LoVo (cell line): ENCODE data around the gene PGGHG.
"Not testable (repeated sequence)": the region's sequence is repeated elsewhere in the genome, so short reads cannot be mapped to it uniquely, and the experiment has no call there.

Source experiments
- DNase-seq: peaks from one replicate; pipeline ENCODE4 v3.0.0-alpha.2; 2016; ENCODE audit warnings: low spot score

Gene PGGHG

DNA sequence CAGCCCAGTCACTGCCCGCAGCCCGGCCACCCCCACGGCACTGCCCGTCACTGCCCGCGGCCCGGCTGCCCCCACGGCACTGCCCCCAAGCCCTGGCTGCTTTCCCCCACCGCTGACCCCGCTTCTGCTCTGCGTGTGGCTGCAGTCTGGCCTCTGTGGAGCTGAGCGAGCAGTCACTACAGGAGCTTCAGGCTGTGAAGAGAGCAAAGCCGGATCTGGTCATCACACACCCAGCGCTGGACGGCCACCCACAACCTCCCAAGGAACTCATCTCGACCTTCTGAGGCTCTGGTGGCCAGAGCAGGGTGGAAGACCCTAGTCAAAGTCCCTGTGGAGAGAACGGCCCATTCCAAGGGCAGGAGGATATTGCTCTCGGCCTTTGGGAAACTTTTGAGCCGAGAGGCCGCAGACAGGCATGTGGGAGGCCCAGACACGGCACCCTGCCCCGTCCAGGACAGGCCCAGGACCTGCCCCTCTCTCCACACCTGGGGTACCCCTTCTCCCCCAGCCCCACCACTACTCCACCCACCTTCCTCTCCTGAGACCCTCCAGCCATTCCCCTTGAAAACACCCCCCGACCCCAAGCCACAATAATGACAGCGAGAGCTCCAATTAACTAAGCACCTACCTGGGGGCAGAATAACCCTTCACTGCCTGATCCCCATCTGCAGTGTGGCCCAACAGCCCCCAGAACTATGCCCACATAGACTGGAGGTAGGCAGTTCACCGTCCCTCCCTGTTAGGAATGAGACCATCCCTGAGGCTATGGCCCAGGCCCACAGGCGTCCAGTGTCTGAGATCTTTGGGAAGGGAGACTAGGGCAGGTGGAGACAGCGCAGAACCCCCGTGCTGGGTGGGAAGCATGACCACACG is 3.7 kb upstream of the PGGHG start:
- no peak for DNase-seq

DNA sequence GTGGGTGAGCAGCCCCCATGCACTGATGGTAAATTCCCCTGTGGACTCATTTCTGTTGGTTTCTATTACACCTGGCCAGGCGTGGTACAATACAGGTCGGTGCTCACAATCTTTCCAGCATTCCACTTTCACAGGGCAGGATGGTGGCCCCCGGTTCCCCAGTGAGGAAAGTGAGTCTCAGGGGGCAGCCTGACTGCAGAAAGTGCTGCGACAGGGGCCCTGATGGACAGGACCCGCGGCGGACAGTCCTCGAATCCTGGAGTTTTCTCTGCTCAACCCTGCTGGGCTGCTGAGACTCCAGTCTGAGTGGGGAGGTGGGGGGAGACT is 3.1 kb upstream of the PGGHG start:
- no peak for DNase-seq

DNA sequence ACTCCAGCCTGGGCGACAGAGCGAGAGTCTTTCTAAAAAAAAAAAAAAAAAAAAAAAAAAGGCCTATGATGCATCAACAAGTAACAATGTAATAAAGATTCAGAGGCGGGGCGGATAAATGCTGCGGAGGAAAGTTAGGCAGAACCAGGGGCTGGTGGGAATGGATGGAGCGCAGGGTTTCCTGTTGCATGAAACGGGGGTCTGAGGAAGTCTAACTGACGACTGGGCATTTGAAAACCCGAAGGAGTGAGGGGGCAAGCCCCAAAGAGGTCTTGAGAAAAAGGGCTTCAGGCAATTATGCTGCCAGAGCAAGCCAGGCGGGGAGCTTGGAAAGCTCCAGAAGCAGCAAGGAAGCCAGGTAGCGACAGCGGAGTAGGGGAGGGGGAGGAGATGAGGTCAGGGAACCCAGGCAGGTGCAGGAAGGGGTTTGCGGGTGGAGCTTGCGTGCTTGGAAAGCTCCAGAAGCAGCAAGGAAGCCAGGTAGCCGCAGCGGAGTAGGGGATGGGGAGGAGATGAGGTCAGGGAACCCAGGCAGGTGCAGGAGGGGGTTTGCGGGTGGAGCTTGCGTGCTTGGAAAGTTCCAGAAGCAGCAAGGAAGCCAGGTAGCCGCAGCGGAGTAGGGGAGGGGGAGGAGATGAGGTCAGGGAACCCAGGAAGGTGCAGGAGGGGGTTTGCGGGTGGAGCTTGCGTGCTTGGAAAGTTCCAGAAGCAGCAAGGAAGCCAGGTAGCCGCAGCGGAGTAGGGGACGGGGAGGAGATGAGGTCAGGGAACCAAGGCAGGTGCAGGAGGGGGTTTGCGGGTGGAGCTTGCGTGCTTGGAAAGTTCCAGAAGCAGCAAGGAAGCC is 1.7 kb upstream of the PGGHG start:
- not testable (repeated sequence) for DNase-seq

DNA sequence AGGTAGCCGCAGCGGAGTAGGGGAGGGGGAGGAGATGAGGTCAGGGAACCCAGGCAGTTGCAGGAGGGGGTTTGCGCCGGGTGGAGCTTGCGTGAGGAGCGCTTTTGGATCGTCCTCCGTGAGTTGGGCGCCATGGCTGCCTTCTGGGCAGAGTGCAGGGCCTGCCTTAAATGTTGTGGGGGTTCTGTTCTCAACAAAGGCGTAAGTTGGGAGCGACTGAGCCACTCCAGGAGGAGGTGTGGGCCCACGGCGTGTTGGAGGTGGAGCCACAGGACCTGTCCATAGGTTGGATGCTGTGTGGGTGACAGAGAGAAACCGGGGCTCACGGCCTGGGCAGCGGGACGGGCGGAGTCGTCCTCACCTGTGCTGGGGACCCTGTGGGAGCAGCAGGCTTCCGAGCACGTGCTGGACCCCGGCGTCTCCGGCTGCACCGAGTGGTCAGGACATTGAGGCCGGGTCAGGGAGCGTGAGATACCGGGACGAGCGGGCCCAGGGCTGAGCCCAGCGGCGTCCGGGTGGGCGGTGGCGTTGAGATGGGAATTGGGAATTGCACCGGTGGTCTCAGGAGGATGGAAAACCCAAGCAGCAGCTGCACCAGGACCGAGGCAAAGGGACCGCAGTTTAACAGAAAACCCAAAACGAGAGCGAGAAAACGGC is 977 bp upstream of the PGGHG start:
- no peak for DNase-seq

DNA sequence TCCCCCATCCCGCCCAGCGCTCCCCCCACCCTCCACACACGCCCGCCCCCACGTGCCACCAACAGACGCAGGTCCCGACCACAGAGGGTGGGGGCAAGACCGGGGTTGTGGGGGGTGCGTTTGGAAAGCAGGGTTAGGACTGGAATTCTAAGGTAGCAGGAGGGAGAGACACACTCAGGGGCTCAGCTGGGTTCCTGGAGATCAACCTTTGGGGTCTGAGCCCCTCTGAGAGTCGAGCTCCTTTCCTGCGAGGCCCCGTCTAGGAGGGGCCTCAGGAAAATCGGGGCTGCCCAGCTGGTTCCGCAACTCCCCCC is 429 bp downstream of the PGGHG start:
- no peak for DNase-seq

DNA sequence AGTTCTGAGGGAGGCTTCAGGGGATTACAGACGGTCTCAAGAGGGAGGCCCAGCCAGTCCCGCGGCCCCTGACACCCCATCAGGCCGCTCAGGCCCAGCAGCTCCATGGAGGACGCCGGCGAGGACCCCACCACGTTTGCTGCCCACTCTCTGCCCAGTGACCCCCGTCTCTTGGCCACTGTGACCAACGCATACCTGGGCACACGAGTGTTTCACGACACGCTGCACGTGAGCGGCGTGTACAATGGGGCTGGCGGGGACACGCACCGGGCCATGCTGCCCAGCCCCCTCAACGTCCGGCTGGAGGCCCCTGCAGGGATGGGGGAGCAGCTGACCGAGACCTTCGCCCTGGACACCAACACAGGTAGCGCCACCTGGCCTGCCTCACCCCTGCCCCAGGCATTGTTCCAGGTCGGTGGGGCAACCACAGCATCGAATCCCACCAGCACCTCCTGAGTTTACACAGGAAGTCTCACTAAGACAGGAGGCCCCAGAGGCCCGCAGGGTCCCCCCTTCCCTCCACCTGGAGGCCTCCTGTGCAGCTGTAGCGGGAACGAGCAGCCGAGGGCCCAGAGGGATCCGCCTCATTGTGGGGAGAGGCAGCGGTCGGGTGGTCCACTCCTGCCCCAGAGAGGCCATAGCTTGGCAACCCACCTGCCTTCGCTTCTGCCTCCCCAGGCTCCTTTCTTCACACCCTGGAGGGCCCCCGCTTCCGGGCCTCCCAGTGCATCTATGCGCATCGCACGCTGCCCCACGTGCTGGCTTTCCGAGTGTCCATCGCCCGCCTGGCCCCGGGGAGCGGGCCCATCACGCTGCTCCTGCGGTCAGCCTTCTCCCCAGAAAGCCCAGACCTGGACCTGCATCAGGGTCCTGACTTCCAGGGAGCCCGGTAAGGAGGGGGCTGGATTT is 1.0 kb downstream of the PGGHG start:
- no peak for DNase-seq

DNA sequence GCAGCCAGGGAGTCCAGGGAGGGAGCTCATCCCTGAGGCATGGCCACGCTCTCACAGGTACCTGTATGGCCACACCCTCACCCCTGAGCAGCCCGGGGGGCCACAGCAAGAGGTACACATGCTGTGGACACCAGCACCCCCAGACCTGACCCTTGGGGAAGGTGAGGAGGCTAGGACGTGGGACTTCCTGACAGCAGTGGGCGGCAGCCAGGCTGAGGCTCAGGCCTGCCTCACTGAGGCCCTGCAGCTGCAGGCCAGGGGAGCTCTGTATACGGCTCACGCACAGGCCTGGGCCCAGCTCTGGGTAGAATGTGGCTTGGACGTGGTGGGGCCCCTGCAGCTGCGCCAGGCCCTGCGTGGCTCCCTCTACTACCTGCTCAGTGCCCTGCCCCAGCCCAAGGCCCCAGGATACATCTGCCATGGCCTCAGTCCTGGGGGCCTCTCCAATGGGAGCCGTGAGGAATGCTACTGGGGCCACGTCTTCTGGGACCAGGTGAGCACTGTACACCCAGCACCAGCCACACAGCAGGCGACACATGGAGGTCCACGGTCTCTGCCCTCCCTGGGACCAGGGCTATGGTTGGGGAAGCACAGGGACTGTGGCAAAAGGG is 1.8 kb downstream of the PGGHG start:
- no peak for DNase-seq

DNA sequence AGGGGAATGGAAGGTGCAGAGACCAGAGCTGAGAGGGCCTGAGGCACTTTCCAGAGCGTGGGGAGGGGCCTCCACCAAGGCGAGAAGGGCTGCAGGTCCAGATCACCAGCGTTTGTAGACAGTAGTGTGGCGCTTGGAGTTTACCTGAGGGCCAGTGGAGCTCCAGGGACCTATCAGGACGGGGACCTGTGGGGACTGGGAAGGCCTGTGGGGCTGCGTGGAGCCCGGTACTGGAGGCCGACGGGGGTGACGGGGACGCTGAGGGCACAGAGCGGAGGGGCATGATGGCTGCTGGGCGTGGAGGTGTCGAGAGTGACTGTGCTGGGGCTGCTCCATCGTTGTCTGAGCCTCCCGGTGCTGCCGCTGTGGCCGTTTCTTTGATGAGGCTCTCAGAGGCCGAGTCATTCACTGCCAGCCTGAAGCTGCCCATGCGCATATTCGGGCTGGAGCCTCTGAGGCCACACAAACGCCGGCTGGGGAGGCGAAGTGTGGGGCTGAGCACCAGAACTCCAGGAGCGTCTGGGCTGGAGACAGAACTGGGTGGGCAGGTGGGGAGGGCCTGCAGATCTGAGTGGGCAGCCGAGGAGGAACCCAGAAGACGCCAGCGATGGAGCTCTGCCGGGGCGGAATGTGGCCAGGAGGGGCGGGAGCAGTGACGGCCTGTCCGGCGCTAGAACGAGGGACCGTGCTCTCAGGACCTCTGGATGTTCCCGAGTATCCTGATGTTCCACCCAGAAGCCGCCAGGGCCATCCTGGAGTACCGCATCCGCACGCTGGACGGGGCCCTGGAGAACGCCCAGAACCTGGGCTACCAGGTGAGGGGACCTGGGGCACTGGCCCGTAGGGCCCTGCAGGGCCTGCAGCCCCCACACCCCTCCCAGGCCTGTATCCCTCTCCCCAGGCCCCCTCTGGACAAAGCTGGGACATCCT is 2.6 kb downstream of the PGGHG start:
- no peak for DNase-seq

DNA sequence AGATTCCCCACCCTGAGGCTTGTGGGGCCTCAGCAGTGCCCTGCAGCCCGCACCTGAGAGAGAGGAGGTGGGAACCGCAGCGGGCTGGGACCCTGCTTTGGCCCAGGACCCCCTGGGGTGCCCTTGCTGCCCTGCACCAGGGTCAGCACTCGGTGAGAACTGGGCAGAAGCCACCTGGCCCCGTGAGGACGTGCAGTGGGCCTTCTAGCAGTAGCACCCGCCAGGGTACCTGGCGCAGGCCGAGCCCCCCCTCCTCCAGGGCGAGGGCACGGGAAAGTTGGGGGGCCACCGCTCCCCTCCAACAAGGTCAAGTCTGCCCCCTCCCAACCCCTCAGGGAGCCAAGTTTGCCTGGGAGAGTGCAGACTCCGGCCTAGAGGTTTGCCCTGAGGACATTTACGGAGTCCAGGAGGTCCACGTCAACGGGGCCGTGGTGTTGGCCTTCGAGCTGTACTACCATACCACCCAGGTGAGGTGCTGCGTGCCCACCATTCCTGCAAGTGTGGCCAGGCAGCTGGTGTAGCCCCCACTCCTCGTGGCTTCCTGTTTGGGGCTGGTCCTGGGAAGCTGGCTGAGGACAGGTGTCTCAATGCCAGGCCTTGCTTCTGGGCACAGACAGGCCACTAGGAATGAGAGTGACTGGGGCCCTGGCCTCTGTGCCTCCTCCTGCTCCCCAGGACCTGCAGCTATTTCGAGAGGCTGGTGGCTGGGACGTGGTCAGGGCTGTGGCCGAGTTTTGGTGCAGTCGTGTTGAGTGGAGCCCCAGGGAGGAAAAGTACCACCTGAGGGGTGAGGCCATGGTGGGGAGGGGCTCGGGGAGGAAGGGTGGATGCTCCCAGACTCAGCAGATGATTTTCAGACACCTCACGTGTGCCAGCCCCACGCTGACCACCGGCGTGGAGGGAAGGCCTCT is 3.5 kb downstream of the PGGHG start:
- DNase-seq = no peak

DNA sequence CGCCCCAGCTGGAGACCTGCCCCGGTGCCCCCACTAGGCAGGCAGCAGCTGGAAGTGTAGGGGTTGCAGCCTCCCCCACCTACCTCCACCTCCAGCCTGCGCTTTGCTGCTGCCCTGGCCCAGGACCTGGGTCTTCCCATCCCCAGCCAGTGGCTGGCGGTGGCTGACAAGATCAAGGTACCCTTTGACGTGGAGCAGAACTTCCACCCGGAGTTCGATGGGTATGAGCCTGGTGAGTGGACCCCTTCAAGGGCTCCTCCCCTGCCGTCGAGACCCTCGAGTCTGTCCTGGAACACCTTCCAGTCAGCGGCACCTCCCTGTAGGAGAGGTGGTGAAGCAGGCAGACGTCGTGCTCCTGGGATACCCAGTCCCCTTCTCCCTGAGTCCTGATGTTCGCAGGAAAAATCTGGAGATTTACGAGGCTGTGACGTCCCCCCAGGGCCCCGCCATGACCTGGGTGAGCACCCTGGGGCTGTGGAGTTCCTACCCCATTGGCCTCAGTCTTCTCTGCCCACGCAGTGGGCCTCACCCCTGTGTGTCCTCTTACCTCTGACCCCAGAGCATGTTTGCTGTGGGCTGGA is 4.4 kb downstream of the PGGHG start:
- DNase-seq = no peak

DNA sequence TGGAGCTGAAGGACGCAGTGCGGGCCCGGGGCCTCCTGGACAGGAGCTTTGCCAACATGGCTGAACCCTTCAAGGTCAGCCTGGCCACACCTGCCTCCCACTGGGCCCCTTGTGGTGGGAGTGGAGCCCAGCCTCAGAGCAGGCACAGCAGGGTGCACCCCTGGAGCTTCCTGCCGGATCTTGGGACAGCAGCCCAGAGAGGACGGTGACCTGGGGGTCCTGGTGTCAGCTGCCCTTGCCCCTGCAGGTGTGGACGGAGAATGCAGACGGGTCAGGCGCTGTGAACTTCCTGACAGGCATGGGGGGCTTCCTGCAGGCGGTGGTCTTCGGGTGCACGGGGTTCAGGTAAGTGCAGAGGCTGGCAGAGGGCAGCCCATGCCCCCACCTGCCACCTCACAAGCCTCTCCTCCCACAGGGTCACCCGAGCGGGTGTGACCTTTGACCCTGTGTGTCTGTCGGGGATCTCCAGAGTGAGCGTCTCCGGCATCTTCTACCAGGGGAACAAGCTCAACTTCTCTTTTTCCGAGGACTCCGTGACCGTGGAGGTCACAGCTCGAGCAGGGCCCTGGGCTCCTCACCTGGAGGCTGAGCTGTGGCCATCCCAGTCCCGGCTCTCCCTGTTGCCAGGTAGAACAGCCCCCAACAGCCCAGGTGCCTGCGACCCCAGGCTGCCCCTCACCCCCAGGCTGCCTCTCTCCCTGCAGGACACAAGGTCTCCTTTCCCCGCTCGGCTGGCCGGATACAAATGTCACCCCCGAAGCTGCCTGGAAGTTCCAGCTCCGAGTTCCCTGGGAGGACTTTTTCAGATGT is 5.1 kb downstream of the PGGHG start:
- DNase-seq = no peak

DNA sequence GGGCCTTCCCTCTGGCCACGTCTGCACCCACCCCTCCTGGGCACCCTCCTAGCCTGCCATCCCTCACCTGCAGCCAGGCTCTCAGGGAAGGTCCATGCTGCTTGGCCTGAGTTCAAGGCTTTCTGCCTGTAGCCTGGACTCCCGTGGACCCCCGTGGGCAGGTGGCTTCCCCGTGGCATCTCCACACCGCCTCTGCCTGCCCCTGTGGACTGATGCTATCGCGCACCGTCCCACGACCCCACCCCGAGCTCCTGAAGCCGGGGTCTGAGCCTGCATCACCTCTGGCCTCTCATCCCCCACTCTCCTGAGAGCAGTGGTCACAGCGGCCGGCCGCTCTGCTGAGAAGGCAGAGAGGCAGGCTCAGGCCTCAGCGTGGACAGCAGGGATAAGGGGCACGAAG is 5.9 kb downstream of the PGGHG start:
- DNase-seq = no peak

DNA sequence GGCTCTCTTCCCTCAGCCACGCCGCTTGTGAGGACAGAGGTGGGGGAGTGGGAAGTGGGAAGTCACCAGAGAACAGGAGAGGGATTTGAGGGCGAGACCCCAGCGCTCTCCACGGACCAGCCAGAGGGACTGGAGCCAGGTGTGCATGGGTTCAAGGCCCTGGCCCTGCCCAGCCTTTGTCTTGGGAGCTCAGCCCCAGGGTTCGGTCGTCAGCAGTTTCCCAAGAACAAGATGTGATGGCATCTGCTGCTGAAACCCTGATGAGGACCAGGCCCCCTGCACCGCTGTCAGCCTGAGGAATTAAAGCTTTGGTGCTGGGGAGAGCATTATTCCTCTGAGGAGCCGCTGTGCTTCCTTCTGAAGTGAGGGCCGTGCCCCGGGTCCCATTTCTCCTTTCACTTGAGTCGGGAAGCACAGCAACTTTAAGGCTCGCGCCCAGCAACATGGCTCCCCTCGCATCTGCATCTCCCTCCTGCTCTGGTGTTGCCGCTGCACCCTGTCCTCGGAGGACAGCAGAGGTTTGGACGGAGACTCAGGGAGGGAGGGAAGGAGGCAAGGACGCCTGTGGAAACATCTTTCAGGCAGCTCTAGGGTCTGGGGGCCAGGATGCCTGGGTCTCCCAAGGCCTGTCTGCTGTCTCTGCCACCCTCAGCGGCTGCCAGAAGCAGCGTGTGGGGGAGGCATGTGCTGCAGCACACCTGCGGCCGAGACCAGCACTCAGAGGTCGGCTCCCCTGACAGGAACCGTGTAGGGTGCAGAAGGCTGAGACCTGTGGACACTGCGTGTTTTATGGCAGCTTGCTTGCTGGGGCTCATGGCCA is 6.6 kb downstream of the PGGHG start:
- no peak for DNase-seq

DNA sequence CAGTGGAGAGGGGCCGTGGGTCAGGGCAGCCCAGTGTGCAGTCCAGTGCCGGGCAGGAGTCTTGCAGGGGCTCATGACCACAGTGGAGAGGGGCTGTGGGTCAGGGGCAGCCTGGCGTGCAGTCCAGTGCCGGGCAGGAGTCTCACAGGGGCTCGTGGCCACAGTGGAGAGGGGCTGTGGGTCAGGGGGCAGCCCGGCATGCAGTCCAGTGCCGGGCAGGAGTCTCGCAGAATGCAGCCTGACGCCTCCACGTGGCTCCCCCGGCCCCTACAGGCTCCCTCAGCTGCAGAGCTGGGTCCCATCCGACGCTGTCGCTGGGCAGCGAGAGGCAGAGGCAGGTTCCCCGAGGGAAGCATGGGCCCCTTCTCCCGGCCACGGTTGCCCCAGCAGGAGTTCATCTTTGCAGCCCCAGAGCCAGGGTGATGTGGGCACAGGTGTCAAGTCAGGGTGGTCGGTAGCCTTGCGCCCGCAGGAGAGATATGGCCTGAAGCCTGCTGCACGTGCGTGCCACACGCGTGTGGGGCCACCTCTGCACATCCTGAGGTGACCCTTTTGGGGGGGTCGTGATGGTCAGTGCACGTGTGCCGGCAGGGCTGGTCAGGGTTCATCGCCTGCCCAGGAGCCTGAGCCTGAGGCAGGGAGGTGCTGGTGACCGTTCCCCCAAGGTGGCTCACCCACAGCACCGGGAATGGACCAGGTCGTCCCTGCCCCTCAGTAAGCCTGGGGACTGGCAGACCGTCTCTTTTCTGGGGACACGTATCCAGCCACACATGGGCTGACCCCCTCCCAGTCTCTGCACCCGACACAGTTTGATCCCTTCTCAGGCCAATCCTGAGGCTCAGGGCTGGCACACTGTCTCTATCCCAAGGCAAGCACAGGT is 7.5 kb downstream of the PGGHG start:
- DNase-seq = no peak

DNA sequence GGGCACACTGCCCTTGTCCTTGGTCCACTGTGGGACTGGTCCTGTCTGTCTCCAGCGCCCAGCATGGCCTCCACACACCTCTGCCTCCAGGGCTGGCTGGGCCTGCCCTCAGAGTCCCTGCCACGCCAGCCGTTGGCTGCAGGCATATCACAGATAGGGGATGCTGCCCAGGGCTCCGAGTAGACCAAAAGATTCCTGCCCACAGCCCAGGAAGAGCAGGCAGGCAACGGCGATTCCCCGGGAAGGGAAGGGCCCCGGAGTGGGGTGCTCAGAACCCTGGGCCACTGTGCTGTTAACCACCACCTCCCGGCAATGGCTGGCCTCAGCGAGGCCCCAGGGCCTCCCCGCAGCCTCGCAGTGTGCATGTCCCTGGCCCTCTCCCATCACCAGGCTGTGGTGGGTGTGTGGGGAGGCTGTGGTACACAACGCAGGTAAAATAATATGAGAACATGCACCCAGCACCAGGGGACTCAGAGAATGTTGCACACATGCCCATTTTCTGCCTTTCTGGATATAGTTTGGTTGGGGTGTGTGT is 8.2 kb downstream of the PGGHG start:
- no peak for DNase-seq
